ENCODE results near the gene FNDC3B. TPM values are rescaled to one million over a fixed set of nuclear protein-coding genes. Genes with fewer than 3 reads are reported as not detected.

Gene FNDC3B
- total RNA-seq, 4 donors from 2014 or later = 59.8 to 72.6 (median 65.6) TPM

DNA sequence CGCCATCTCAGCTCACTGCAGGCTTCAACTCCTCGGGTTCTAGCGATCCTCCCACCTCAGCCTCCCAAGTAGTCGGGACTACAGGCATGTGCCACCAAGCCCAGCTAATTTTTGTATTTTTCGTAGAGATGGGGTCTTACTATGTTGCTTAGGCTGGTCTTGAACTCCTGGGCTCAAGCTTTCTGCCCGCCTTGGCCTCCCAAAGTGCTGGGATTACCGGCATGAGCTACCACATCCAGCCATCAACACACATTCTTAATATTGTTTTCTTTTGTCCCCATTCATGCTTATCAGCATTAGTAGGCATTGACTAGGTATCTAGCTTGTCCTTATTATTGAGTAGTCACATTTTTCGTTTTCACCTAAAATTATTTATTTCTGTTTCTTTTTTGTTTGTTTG is 240.6 kb downstream of the FNDC3B start:
- no peaks in the 10 kb centered on the region for H3K9me3 ChIP-seq
- no peak overlapping the region for H3K4me3 ChIP-seq
- H3K27ac ChIP-seq (replicated peaks in 1 of 4) = peak overlapping the region in 1 of 4 donors; percentile 15
- H3K36me3 ChIP-seq = peaks cover 0 to 7% (median under 1%) of the 10 kb centered on the region in 4 donors
- no peak for DNase-seq (ENCODE audit: extremely low spot score)
- intact Hi-C loops (cut with DNase I) = no loop called here
- H3K27me3 ChIP-seq = no peaks in the 10 kb centered on the region
- peaks cover 38 to 58% (median 49%) of the 10 kb centered on the region in 4 donors for H3K4me1 ChIP-seq
- 92% methylated on average over 8 of the region's 8 CpGs for WGBS
- no peak for TF ChIP-seq POLR2A (IDR thresholded peaks at IDR 0.05; ENCODE audit: low read depth)
- TF ChIP-seq EP300 (IDR thresholded peaks at IDR 0.05) = no peak
- no peak for TF ChIP-seq CTCF (IDR thresholded peaks at IDR 0.05)
- no peak for TF ChIP-seq POLR2AphosphoS5 (IDR thresholded peaks at IDR 0.05)

DNA sequence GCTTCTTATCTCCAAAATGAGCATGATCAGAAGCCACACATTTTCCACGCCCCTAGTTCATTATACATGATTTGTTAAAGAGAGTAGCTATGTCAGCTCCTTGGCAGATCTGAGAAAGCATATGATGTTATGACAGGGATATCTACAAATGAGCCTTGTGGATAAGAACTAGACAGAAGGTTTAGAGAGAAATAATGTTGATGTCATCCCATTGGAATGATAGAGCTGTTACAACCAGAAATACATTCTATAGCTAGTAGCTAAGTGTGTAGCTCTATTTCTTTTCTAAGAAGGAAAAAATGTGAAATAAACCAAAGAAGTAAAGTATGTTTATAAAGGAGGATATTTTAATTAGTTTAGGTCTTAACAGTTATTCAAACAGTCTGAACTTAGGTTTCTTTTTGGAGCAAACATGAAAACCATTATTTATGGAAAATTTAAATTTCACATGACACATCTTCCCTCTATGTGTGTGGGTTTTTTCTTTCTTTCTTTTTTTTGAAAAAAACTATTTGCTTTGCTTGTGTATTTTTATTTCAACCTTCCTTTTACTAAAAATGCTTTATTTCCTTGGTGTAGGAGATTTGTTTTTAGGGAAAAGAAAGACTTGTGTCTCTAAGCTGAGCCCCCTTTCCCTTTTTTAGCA is 241.2 kb downstream of the FNDC3B start:
- 51% methylated on average over 1 of the region's 1 CpG for WGBS
- TF ChIP-seq CTCF (IDR thresholded peaks at IDR 0.05) (no peak), EP300 (IDR thresholded peaks at IDR 0.05) (no peak), POLR2A (IDR thresholded peaks at IDR 0.05; ENCODE audit: low read depth) (no peak), POLR2AphosphoS5 (IDR thresholded peaks at IDR 0.05) (no peak)
- Histone ChIP-seq H3K4me3 (no peak overlapping the region), H3K36me3 (peaks cover 0 to 7% (median 2%) of the 10 kb centered on the region in 4 donors), H3K4me1 (peaks cover 38 to 54% (median 47%) of the 10 kb centered on the region in 4 donors), H3K9me3 (no peaks in the 10 kb centered on the region), H3K27me3 (no peaks in the 10 kb centered on the region), H3K27ac (replicated peaks in 1 of 4) (peak overlapping the region in 1 of 4 donors; percentile 15)
- intact Hi-C loops (cut with DNase I) = no loop called here
- DNase-seq (ENCODE audit: extremely low spot score) = no peak

GRCh38 chr3:172281884-172282283 is 242.5 kb downstream of the FNDC3B start:
- TF ChIP-seq CTCF (IDR thresholded peaks at IDR 0.05) = no peak
- TF ChIP-seq EP300 (IDR thresholded peaks at IDR 0.05) = no peak
- no peak for TF ChIP-seq POLR2AphosphoS5 (IDR thresholded peaks at IDR 0.05)
- TF ChIP-seq POLR2A (IDR thresholded peaks at IDR 0.05; ENCODE audit: low read depth) = no peak
- 88% methylated on average over 7 of the region's 7 CpGs for WGBS
- H3K4me1 ChIP-seq = peaks cover 38 to 54% (median 47%) of the 10 kb centered on the region in 4 donors
- H3K27me3 ChIP-seq = no peaks in the 10 kb centered on the region
- no peaks in the 10 kb centered on the region for H3K9me3 ChIP-seq
- H3K27ac ChIP-seq (replicated peaks in 1 of 4) = no peak overlapping the region
- H3K36me3 ChIP-seq = peaks cover 0 to 15% (median 4%) of the 10 kb centered on the region in 4 donors
- intact Hi-C loops (cut with DNase I) = no loop called here
- no peak overlapping the region for H3K4me3 ChIP-seq
- no peak for DNase-seq (ENCODE audit: extremely low spot score)

DNA sequence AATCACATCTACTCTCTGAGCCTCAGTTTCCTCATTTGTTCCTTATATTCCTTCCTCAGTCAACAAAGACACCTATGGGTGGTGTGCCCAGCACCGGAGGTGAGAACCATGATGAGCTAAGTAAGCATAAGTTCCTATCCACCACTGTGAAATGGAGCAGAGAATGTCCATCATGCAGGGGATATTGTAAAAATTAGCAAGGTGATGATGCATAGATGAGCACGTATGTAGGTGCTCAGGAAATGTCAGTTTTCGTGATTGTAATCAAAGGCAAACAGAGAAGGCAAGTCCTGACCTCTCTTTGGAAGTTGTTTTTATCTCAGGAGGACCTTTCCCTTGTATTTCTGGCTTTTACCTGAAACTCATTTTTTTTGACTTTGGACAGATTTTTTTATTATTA is 243.5 kb downstream of the FNDC3B start:
- peaks cover 35 to 56% (median 47%) of the 10 kb centered on the region in 4 donors for H3K4me1 ChIP-seq
- no peaks in the 10 kb centered on the region for H3K27me3 ChIP-seq
- H3K9me3 ChIP-seq = no peaks in the 10 kb centered on the region
- no peak overlapping the region for H3K4me3 ChIP-seq
- no peak overlapping the region for H3K27ac ChIP-seq (replicated peaks in 1 of 4)
- TF ChIP-seq POLR2A (IDR thresholded peaks at IDR 0.05; ENCODE audit: low read depth) (no peak), POLR2AphosphoS5 (IDR thresholded peaks at IDR 0.05) (no peak), EP300 (IDR thresholded peaks at IDR 0.05) (no peak), CTCF (IDR thresholded peaks at IDR 0.05) (no peak)
- intact Hi-C loops (cut with DNase I) = no loop called here
- no peak for DNase-seq (ENCODE audit: extremely low spot score)
- WGBS = 94% methylated on average over 3 of the region's 3 CpGs
- H3K36me3 ChIP-seq = peaks cover 0 to 24% (median 4%) of the 10 kb centered on the region in 4 donors

All from esophagus muscularis mucosa (tissue), 4 donors.